RPMI8226 (cell line): Measurements from ENCODE around the gene PIGB.
"Not testable (repeated sequence)": the region's sequence is repeated elsewhere in the genome, so short reads cannot be mapped to it uniquely, and the experiment has no call there.

Experiments
- DNase-seq: peaks from one replicate; pipeline ENCODE4 v3.0.0-alpha.2; 2015

Gene PIGB

DNA sequence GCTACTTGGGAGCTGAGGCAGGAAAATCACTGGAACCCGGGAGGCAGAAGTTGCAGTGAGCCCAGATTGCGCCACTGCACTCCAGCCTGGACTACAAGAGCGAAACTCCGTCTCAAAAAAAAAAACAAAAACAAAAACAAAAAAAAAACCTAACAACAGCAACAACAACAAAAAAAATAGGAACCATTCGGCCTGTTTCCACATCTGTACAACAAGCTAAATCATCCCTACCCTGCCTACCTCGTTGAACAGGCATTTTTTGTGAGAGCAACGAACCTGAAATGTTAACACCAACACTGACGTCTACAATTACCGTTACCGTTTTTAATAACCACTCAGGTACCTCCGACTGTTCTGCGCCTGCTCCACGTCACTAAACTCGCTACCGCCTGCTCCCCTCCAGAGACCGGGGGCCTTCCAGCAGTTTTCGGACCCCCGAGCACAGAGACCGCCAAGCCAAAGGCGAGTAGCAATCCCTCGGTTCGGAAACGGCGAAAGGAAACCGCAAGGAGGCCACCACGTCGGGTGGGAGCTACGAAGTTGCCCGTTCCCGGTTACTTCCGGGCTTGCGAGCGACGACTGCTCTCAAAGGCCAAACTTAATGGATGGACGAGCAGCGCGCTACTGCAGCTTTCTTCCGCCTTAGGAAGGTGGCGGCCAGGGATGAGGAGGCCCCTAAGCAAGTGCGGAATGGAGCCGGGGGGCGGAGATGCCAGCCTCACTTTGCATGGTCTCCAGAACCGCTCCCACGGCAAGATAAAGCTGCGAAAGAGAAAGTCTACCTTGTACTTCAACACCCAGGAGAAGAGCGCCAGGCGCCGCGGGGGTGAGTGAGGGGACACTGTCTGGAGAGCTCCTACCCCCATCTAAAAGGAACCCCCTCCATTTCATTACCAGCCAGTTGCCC, at the start of gene PIGB, which contains the start of gene PIGBOS1:
Gene PIGB (plus strand): TSS at position 635 of the 907 bp plus-strand sequence. CDS start 29 bp downstream, at position 664.
Gene PIGBOS1 (minus strand): TSS at position 536 of the 907 bp plus-strand sequence. CDS start 1,331 bp downstream, outside the sequence.
- peak; percentile 95 for DNase-seq

DNA sequence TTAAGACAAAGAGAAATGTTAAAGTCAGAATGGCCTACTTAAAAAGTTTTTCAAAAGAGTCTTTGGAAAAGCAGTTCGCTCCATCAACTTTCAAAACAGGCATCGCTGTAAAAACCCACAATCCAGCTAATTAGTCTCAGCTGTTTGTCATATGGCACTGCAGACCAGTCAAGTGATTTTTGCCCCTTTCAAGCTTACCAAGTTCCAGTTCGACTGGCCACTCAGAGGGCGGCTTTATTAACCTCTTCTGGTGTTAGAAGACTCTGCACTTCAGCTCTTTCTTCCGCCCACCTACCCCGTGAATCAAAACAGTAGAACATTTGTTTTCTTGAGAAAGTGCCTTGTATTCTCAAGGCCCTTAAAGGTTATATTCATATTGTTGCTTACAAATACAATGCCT, 48.7 kb upstream of the PIGB start:
- DNase-seq = no peak

DNA sequence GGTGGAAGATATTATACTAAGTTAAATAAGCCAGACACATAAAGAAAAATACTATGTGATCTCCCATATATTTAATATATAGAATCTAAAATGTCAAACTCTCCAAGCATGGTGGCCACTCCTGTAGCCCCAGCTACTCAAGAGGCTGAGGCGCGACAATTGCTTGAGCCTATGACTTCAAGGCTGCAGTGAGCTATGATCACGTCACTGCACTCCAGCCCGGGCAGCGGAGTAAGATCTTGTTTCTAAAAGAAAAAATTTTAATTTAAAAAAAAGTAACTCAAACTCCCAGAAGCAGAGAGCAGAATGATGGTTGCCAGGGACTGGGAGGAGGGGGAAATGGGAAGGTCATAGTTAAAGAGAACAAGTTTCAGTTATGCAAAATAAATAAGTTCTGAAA, 42.7 kb upstream of the PIGB start:
- no peak for DNase-seq

DNA sequence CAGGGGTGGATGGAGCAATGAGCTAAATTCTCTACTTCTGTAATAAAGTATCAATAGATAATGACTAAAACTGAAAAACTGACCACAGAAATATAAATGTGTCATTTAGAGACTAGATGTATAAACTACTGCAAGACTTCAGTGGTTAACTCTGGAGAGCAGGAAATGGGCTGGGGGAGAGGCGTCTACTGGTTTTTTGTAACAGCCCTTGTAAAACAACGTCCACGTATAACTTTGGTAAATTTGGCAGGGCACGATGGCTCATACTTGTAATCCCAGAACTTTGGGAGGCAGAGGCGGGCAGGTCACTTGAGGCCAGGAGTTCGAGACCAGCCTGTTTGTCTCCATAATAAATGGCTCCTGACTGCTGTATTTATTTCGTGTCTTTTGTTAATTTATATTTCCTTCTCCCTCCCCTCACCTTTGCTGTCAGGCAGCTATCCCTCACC, 41.9 kb upstream of the PIGB start:
- no peak for DNase-seq

DNA sequence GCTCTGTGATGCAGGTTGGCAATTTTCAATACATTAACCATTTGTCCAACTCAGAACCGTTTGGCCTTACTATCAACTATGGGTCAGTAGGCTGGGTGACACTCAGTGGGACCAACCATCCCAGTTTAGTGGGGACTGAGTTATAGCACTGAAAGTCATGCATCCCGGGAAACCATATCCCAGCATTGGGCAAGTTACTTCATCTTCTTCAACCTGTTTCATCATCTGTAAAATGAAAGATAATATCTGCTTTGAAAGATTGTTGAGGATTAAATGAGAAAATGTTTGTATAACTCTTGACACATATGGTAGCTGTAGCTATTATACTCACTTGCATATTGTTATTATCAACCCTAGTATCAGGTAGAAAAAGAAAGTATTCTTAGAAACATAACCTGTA, 41.3 kb upstream of the PIGB start:
- no peak for DNase-seq

DNA sequence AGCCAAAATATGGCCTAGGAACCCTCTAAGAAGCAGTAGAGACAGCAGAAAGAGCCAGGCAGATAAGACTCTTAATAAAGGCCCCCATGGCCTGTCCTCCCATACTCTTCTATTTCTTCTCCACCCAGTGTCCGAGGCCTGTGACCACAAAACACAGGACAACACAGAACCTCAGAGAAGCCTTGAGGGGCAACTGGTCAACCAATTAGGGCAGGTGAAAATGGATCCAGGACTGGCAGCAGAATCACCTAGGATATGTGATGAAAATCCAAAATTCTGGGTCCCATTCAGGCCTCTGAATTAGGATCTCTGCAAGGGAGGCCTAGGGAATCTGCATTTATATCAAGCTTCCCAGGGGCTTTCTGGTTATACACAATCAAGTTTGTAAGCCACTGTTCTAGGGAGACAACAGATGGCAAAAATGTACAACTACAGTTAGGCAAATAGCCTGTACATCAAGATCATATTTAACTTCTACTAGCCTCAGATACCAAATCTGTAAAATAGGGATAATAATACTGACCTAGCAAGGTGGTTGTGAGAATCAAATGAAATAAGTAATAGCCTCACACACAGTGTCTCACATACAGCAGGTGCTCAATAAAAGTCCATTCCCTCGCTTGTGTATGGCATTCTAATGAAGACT, 39.8 kb upstream of the PIGB start:
- DNase-seq = no peak

DNA sequence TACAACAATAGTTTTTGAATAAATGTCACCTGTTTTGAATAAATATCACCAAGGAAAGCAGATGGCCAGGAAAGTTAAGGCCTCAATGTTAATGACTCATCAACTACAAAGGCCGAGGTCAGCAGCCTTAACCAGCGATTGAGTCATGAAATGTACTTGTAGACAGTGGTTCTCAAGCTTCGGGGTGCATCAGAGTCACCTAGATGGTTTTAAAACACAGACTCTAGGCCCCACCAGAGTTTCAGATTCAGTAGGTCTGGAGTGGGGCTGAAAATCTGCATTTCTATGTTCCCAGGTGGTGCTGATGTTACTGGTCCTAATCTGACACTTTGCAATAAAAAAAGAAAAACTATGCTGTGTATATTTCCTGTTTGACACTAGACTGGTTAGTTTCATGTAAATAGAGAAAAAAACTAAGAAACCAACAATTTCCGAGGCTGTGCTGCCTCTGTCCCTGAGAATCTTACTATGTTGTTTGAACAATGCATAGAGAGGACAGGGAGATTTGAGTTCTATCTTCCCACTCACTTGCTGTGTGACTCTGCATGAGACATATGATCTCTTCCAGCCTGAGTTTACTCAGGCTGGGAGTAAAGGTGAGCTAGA, 39.2 kb upstream of the PIGB start:
- DNase-seq = peak; percentile 90

DNA sequence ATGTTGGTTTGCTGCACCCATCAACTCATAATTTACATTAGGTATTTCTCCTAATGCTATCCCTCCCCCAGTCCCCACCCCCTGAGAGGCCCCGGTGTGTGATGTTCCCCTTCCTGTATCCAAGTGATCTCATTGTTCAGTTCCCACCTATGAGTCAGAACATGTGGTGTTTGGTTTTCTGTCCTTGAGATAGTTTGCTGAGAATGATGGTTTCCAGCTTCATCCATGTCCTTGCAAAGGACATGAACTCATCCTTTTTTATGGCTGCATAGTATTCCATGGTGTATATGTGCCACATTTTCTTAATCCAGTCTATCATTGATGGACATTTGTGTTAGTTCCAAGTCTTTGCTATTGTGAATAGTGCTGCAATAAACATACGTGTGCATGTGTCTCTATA, 38.4 kb upstream of the PIGB start:
- not testable (repeated sequence) for DNase-seq

DNA sequence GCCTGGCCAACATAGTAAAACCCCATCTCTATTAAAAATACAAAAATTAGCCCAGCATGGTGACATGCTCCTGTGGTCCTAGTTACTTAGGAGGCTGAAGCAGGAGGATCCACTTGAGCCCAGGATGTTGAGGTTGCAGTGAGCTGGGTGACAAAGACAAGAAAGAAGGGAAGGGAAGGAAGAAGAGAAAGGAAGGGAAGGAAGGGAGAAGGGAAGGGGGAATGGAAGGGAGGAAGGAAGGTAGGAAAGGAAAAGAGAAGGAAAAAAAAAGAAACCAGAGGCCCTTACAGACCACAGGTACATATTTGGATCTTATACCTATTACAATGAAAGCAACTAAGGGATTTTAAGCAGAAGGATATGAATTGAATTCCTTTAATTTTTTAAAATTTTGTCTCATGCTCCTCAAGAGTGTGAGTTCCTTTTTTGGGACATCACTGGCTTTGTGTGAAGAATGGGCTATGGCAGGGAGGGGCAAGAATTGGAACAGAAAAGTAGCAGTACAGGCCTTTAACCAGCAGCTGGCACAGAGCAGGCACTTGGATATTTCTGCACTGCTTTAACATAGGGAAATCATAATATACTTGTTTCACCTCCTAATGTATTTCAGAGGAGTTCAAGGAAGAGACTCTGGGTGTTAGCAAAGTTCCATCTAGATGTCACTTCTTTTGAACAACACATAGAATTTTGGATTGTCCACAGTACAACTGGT, 37.3 kb upstream of the PIGB start:
- DNase-seq = no peak

DNA sequence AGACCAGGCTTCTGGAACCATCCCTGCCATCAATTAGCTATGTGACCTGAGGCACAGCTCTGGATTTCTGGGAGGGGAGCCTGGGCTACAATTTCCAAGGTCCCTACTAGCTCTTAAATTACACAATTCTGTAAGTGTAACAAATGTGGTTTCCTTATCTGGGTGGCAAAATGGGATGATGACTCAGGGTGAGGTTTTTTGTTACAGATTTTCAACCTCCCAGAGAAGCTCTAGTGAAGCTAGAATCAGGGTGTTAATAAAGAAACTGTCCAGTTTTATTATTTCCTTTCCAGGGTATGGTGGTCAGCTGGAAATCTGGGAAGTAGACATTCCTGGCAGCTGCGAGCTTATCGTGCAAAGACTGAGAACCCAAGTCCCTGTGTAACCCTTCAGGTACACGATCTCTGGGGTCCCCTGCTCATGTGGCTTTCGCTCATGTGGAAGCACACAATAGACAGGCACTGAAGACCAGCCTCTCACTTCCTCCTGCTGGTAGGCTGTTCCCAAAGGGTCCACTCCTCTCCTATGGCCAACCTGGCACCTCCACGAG, 36.7 kb upstream of the PIGB start:
- DNase-seq = no peak

DNA sequence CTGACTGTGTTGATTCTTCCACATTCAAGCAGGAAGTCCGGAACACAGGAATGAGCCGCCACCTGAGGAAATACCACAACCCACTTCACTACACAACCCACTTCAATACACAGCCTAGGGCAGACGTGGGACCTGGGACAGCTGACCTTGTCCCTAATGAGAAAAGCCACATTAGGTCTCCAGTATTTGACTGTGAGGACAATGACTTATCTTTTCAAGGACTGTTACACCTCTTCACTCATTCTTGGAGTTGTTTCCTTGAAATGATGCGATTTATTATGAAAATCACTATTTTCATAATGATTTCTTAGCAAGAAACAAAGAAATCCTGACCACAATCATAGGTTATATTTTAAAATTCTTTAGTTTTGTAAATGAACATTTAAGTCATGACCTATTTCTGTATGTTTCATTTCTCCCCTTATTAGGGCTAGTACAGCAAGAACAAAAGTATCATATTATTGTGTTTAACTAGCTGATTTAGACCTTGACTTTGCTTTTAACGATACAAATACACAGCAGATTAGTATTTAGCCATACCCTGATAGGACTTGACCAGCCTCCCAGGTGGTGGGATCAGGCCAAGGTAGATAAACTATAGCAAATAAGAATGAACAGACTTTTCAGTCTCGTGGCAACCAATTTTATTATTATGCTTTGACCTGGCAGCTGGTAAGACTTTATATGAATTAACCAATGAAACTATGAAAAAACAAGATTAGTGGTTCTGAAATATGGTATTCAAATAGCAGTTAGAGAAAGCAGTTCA, 35.5 kb upstream of the PIGB start:
- DNase-seq = no peak

DNA sequence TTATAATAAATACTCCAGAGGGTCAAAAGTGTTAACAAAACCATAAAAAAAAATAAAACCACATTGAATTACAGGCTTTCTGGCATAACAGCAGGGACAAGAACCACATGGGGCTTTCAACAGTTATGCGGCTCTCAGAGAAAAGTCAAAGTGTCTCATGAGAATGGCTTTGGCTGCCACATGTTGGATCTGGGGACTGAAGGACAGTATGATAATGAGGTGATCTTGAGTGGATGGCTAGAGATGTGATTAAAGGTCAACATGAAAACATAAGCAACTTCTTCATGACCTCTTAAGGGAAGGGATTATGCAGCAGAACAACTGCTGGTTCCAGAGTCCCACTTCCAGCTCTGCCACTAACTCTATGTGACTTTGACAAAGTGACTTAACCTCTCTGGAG, 34.6 kb upstream of the PIGB start:
- DNase-seq = no peak

DNA sequence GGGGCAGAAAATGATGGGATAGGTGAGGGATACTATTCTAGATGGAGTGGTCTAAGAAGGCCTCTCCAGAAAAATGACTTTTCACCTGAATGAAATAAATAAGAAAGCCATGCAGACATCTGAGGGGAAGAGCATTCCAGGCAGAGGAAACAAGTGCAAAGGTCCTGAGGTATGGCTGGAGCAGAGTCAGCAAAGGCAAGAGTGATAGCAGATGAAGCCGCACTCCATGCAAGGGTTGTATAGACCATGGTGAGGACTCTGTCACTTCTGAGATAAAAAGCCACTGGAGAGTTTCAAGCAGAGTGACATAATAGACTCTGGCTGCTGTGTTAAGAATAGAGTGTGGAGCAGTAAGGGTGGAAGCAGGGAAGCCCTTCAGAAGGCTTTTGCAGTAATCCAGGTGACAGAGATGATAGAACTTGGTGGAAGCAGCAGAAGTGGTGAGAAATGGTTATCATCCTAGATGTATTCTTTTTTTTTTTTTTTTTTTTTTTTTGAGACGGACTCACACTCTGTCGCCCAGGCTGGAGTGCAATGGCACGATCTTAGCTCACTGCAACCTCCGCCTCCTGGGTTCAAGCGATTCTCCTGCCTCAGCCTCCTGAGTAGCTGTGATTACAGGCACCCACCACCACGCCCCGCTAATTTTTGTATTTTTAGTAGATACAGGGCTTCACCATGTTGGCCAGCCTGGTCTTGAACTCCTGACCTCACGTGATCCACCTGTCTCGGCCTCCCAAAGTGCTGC, 32.4 kb upstream of the PIGB start:
- not testable (repeated sequence) for DNase-seq

DNA sequence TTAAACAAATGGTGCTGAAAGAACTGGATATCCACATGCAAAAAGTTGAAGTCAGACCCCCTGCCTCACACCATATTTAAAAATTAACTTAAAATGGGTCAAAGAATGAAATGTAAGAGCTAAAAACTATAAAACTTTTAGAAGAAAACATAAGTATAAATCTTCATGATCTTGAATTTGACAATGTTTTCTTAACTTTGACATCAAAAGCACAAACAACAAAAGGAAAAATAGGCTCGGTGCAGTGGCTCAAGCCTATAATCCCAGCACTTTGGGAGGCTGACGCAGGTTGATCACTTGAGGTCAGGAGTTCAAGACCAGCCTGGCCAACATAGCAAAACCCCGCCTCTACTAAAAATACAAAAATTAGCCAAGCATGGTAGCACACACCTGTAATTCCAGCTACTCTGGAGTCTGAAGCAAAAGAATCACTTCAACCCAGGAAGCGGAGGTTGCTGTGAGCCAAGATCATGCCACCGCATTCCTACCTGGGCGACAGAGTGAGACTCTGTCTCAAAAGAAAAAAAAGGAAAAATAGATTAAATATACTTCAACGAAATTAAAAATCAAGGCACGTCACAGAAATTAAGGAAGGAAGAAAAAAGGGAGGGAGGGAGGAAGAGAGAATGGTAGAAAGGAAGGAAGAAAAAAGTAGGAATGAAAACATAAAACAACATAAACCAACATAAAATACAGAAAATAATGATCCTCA, 30.9 kb upstream of the PIGB start:
- no peak for DNase-seq

DNA sequence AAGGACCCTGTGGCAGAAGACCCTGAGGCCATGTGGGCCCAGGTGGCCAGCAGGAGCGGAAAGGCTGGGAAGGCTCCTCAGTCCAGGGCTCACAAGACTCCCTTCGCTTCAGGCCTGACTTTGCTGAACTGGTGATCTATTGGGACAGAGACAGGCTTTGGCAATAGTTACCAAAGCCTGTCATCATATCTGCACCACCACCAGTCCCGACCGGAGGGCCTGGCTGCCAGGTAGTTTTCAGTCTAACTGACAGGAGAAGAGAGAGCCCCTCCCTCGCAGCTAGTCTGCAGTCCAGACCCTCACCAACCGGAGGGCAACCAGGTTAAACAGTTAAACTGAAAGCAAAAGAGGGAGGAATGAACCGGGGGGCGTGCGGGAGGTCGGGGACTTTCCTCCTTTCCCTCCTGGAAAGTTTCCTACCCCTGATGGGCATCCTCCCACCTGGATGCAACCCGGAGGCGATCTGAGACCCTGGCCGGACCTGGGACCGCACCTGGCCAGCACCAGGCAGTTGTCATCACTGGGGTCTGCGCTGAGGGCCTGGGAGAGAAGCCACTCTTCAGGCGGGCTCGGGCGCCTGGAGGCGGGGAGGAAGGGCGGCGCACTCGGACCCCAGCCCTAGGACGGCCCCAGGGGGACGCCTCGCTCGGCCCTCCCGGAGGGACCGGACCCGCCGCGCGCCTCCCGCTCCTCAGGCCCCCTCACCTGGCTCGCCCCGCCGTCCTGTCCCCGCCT, 29.8 kb upstream of the PIGB start:
- DNase-seq = peak; percentile 59

DNA sequence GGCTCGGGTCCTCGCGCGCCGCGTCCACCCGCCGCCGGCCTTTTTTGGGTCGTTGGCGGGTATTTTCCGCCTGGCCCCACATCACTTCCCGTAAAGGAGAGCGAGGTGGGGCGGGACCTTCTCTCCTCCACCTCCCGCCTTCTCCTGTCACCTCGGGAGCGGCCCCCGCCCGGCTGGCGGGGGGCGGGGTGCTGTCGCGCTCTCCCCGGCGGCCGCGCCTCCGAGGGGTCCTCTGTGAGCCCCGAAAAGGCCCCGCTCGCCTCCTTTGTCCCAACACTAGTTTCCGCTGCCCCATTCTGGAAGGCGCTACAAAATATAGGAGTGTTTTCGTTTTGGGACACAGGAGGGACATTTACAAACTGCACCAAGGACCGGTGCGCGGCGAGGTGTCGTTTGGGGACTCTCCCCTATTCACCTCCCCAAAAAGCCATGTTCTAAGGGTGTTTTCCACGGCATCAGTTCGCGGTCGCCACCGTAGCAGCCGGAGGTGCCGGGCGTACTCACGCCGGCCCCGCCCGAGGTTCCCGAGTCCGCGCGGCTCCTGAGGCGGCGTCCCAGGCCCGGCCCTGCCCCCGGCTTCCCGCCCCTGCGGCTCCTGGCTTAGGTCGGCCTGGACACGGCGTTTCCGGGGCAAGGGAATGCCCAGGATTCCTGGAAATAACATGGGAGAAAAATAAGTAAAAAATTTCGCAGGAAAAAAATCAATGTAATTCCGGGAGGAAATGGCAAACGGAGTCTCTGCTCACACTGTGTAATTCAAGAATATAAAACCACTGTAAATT, 29.1 kb upstream of the PIGB start, which contains the start of gene RAB27A:
Gene RAB27A (minus strand): TSS at position 68 of the 782 bp plus-strand sequence. CDS start 54,879 bp downstream, outside the sequence.
- DNase-seq = peak; percentile 87

DNA sequence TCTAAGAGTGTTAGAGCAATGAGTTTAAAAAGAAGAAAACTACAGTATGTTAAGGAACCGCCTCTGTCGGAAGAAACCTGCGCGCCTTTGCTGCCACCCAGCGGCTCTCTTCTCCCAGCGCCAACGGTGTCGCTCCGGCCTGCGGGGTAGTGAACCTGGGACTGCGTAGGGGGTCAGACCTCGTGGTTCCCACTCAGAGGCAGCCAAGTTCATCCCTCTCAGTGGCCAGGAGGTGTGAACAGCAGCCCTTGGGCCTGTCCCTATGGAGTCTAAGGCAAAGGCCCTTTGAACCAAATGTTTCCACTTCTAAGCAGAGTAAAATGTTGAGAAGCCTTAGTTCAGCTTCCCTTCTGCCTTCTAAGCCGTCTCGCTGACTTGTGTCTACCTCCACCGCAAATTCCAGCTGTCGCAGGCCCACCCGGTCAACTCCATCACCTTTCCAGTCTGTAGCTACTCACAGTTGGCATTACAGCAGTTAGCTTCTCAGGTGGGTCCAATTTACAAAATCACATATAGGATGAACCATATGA, 28.4 kb upstream of the PIGB start:
- peak; percentile 89 for DNase-seq

DNA sequence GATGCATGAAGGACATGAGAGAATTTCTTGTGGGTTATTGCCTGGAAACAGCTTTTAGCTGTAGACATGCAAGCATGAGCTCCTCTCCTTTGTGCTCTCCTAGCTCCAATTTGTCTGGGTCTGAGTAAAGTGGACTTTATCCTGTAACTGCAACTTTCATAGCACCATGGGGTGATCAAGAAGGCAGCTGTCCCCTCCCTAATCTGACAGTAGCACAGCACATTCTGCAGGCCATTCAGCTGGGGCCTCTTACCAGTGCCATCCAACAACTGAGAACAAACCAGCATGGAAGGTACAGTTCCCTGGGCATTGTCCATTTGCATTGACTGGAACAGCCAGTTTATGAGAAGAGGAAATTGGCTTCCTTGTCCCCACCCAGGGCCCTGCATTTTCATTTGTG, 21.7 kb upstream of the PIGB start:
- DNase-seq = no peak
